HCT116 (cell line): ENCODE data around the gene DCUN1D2.

Experiments used
- EGR1 ChIP-seq: IDR thresholded peaks from 2 replicates; pipeline ENCODE4 v1.6.1; 2012; ENCODE audit warnings: low read depth
- EZH2 ChIP-seq: fragments of 200-600 bp; sonication (generic); IDR thresholded peaks from 2 replicates; pipeline ENCODE4 v1.6.1; 2017; ENCODE audit warnings: antibody characterized with exemption, mixed run types
- JUND ChIP-seq: IDR thresholded peaks from 2 replicates; pipeline ENCODE4 v1.6.1; 2012
- POLR2A ChIP-seq: IDR thresholded peaks from 2 replicates; pipeline ENCODE4 v1.7.0; 2011; ENCODE audit warnings: borderline replicate concordance; ENCODE audit not compliant: insufficient read depth, insufficient read length; ENCODE audit errors: extremely low read depth
- POLR2AphosphoS5 ChIP-seq: IDR thresholded peaks from 2 replicates; pipeline ENCODE4 v1.6.1; 2011; ENCODE audit warnings: mild to moderate bottlenecking, low read depth, low read length, moderate library complexity
- TF ChIP-seq, protein P1 (sequence below), 3 experiments: fragments of 200-600 bp in 1 of 3; sonication (generic) in 1 of 3; IDR thresholded peaks in 2 of 3; conservative IDR thresholded peaks in 1 of 3; 2 replicates each; pipeline ENCODE4 v1.5.1; 2012 to 2017; ENCODE audit warnings: low read depth in 2 of 3, low read length in 2 of 3, antibody characterized with exemption in 1 of 3, borderline replicate concordance in 1 of 3, control low read depth in 1 of 3, mild to moderate bottlenecking in 1 of 3, mixed read lengths in 1 of 3, mixed run types in 1 of 3, moderate library complexity in 1 of 3; ENCODE audit not compliant: insufficient read depth in 1 of 3
- TF ChIP-seq, protein P2 (sequence below): IDR thresholded peaks from 2 replicates; pipeline ENCODE4 v1.6.1; 2012; ENCODE audit warnings: low read depth
- TF ChIP-seq, protein P3 (sequence below): IDR thresholded peaks from 2 replicates; pipeline ENCODE4 v1.6.1; 2011; ENCODE audit warnings: mild to moderate bottlenecking, low read length, moderate library complexity; ENCODE audit not compliant: insufficient replicate concordance; ENCODE audit errors: extremely low read depth
- TF ChIP-seq, protein P4 (sequence below): IDR thresholded peaks from 2 replicates; pipeline ENCODE4 v1.6.1; 2012

DNA sequence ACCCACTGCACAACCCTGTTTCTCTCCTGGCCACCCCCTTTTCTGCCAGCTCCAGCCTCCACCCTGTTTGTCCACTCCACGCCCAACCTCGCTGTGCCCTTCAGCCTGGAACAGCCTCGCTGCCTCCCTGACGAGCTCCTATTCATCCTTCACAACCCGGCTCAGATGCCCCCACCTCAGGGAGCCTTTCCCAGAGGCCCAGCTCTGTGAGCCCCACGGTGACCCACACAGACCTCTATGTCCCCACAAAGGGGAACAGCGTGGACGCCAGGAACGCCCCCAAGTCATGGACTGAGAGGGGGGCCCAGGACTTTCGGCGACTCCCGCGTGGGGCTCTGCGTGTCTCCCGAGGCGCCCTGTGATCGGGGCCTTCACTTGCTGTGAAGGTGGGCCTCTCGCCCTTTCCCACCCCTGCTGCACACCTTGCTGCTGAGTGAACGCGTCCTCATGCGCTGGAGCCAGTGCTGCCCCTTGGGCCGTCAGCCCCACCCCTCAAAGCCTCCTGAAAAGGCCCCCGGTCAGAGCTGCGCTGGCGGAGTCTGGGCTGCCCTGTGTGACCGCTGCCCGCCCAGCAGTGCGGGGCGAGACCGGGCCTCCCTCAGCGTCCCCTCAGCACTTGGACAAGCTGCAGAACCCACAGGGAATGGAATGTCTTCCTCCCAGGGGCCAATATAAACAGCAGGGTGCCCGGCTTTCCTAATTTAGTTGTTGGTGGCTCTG lies 77.2 kb downstream of the DCUN1D2 start:
- TF ChIP-seq, protein P1, sequence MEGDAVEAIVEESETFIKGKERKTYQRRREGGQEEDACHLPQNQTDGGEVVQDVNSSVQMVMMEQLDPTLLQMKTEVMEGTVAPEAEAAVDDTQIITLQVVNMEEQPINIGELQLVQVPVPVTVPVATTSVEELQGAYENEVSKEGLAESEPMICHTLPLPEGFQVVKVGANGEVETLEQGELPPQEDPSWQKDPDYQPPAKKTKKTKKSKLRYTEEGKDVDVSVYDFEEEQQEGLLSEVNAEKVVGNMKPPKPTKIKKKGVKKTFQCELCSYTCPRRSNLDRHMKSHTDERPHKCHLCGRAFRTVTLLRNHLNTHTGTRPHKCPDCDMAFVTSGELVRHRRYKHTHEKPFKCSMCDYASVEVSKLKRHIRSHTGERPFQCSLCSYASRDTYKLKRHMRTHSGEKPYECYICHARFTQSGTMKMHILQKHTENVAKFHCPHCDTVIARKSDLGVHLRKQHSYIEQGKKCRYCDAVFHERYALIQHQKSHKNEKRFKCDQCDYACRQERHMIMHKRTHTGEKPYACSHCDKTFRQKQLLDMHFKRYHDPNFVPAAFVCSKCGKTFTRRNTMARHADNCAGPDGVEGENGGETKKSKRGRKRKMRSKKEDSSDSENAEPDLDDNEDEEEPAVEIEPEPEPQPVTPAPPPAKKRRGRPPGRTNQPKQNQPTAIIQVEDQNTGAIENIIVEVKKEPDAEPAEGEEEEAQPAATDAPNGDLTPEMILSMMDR (IDR thresholded peaks at IDR 0.05 in 2 of 3, conservative IDR thresholded peaks at IDR 0.05 in 1 of 3; ENCODE audit: borderline replicate concordance in 1 of 3, insufficient read depth in 1 of 3, low read depth in 2 of 3, low read length in 2 of 3), result no peak
- no peak for TF ChIP-seq POLR2AphosphoS5
- no peak for TF ChIP-seq EZH2
- TF ChIP-seq, protein P2, sequence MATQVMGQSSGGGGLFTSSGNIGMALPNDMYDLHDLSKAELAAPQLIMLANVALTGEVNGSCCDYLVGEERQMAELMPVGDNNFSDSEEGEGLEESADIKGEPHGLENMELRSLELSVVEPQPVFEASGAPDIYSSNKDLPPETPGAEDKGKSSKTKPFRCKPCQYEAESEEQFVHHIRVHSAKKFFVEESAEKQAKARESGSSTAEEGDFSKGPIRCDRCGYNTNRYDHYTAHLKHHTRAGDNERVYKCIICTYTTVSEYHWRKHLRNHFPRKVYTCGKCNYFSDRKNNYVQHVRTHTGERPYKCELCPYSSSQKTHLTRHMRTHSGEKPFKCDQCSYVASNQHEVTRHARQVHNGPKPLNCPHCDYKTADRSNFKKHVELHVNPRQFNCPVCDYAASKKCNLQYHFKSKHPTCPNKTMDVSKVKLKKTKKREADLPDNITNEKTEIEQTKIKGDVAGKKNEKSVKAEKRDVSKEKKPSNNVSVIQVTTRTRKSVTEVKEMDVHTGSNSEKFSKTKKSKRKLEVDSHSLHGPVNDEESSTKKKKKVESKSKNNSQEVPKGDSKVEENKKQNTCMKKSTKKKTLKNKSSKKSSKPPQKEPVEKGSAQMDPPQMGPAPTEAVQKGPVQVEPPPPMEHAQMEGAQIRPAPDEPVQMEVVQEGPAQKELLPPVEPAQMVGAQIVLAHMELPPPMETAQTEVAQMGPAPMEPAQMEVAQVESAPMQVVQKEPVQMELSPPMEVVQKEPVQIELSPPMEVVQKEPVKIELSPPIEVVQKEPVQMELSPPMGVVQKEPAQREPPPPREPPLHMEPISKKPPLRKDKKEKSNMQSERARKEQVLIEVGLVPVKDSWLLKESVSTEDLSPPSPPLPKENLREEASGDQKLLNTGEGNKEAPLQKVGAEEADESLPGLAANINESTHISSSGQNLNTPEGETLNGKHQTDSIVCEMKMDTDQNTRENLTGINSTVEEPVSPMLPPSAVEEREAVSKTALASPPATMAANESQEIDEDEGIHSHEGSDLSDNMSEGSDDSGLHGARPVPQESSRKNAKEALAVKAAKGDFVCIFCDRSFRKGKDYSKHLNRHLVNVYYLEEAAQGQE, result no peak
- TF ChIP-seq JUND, result no peak
- no peak for TF ChIP-seq EGR1
- no peak for TF ChIP-seq POLR2A
- TF ChIP-seq, protein P3, sequence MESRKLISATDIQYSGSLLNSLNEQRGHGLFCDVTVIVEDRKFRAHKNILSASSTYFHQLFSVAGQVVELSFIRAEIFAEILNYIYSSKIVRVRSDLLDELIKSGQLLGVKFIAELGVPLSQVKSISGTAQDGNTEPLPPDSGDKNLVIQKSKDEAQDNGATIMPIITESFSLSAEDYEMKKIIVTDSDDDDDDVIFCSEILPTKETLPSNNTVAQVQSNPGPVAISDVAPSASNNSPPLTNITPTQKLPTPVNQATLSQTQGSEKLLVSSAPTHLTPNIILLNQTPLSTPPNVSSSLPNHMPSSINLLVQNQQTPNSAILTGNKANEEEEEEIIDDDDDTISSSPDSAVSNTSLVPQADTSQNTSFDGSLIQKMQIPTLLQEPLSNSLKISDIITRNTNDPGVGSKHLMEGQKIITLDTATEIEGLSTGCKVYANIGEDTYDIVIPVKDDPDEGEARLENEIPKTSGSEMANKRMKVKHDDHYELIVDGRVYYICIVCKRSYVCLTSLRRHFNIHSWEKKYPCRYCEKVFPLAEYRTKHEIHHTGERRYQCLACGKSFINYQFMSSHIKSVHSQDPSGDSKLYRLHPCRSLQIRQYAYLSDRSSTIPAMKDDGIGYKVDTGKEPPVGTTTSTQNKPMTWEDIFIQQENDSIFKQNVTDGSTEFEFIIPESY, result no peak
- TF ChIP-seq, protein P4, sequence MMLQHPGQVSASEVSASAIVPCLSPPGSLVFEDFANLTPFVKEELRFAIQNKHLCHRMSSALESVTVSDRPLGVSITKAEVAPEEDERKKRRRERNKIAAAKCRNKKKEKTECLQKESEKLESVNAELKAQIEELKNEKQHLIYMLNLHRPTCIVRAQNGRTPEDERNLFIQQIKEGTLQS, result no peak
